NCI-H1092 (cell line): ENCODE measurements around the gene TRAPPC4.
"Not testable (repeated sequence)": the region's sequence is repeated elsewhere in the genome, so short reads cannot be mapped to it uniquely, and the experiment has no call there.

Experiments
- DNase-seq: peaks from one replicate; lab custom pipeline; 2025; lab: John Stamatoyannopoulos, UW

Gene TRAPPC4, protein sequence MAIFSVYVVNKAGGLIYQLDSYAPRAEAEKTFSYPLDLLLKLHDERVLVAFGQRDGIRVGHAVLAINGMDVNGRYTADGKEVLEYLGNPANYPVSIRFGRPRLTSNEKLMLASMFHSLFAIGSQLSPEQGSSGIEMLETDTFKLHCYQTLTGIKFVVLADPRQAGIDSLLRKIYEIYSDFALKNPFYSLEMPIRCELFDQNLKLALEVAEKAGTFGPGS

DNA sequence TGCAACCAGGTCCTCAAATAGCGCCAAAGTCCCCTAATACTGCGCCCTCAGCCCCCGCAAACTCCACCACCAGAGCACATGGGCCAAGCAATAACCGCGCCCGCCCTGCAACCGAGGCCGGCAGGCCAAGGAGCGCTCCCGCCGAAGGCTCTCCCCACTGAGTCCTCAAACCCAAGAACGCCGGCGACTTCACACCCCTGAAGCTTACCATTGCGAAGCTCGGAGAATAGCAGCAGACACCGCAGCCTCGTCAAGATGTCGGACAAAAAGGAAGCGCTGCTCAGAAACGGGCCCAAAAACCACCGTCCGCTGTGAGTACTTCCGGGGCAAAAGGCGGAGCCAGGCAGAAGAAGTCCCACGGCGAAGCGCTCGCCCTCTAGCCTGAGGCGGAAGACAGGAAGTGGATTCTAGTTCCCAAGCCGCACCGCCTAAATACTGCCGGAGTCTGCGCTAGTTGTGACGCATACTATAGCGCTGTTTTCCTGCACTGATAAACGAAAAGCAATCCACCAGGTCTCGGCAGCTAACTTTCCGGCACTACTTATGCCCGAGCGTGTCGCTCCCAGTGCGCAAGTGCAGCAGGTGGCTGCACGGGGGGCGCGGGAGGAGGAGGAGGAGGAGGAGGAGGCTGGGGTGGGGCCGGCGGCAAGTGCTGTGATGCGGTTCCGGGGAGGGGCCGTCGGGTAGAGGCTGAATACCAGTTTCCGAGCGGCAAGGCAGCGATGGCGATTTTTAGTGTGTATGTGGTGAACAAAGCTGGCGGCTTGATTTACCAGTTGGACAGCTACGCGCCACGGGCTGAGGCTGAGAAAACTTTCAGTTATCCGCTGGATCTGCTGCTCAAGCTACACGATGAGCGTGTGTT, at the start of gene TRAPPC4, which contains the start of gene RPS25:
TRAPPC4 (plus strand) TSS at position 693 of the 865 bp plus-strand sequence; CDS start at position 723, 30 bp downstream.
RPS25 (minus strand) TSS at position 270 of the 865 bp plus-strand sequence; CDS start at position 211, 59 bp downstream.
- DNase-seq, result peak; percentile 97

DNA sequence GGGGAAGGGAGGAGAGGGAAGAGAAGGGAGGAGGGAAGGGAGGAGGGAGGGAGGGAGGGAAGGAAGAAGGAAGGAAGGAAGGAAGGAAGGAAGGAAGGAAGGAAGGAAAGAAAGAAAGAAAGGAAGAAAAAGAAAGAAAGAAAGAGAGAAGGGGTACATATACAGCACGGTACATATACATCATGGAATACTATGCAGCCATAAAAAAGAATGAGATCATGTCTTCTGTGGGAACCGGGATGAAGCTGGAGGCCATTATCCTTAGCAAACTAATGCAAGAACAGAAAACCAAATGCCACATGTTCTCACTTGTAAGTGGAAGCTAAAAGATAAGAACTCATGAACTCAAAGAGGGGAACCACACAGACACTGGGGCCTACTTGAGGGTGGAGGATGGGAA, 49.1 kb upstream of the TRAPPC4 start:
- DNase-seq, result not testable (repeated sequence)

DNA sequence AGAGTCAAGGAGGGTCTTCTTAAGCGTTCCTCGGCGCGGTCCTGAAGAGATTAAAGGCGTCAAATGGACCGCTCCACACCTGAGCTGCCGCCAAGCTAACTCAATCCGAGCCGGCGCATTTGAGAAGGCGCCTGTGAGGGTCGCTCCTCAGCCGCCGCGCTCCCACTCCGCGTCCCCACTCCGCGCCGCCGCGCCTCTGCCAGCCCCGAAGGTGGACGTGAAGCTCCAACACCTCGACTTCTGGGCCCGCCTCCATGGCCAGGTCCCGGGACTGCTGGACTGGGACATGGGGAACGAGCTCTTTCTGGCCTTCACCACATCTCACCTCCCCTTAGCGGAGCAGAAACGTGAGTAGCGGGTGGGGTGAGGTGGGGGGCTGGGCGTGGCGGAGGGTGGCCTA, 46.9 kb upstream of the TRAPPC4 start, which contains the start of gene FOXR1:
FOXR1 (plus strand) TSS at position 116 of the 400 bp plus-strand sequence; CDS start at position 287, 171 bp downstream.
- no peak for DNase-seq

DNA sequence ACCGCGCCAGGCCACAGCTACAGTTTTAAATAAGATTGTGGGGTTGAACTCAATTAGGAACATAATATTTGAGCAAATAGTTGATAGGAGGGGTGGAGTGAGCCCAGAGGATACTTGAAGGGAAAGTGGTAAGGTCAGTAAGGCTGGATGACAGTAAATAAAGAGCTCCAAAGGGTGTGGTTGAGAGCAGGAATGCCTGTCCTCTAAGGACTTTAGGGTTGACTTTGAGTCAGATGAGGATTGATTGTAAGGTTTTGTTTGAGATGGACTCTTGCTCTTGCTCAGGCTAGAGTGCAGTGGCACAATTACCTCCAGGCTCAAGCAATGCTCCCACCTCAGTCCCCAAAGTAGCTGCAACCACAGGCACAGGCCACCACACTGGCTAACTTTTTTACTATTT, 44.6 kb upstream of the TRAPPC4 start:
- no peak for DNase-seq

DNA sequence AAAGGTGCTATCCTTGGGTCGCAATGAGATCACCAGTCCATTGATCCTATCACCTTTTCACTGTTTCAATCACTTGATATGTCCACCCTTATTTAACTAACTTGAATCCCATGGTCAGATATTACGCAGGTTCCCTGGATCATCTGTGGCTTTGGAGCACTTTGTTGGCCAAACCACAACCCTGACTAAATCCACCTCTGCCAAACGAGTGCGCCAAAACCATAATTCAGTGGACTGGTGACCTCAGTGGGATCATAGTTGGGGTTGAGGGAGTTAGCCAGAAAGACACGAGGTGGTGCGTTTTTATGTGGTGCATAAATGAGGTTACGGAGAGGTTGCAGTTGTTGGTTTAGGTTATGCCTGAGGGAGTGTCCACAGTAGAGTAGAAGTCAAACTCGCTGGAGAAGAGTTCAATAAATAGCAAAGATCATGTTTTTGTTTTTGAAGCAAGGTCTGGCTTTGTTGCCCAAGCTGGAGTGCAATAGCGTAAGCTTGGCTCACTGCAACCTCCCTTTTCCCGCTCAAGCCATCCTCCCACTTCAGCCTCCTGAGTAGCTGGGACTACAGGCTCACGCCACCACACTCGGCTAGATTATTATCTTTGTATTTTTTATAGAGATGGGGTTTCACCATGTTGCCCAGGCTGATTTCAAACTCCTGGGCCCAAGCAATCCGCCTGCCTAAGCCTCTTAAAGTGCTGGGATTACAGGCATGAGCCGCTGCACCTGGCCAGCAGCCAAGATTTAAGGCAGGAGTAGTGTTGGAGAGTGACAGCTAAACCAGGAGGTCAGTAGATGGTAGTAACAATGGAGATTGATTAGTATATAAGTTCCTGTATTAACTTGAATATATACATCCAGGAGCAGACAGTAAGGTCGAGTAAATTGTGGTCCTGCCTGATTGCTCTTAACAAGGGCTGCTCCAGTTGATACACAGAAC, 42.5 kb upstream of the TRAPPC4 start:
- DNase-seq, result no peak

DNA sequence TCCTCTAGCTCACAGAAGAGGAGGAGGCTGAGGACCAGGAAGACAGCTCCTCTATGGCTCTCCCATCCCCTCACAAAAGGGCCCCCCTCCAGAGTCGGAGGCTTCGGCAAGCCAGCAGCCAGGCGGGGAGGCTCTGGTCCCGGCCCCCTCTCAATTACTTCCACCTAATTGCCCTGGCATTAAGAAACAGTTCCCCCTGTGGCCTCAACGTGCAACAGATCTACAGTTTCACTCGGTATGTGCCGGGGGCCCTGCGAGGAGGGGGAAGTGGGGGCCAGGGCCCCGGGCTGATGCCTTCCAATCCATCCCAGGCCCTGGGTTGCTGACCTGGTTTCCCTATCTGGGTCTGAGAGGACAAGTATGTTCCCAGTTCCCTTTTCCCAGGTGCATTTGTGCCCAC, 39.1 kb upstream of the TRAPPC4 start:
- no peak for DNase-seq

DNA sequence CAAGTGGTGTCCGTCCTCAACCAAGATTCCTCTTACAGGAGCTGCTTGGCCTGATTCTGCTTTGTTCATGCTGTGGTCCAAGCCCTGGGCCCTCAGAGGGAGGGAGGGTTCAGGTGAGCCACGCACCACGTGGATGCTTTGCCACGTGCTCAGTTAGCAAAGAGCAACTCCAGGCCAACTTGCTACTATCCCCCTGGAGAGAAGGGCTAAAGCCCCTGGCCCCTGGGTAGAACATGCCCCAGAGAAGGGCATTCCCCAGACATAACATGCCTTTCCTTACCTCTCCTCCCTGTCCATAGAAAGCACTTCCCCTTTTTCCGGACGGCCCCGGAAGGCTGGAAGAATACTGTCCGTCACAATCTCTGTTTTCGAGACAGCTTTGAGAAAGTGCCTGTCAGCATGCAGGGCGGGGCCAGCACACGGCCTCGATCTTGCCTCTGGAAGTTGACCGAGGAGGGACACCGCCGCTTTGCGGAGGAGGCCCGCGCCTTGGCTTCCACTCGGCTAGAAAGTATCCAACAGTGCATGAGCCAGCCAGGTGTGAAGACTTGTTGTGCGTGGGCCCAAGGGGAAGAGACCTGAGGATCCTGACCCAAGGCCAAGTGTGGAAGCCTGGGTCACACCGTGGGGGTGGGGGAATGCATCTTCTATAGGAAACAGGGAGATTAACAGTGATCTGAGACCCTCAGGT, 38.2 kb upstream of the TRAPPC4 start:
- no peak for DNase-seq

DNA sequence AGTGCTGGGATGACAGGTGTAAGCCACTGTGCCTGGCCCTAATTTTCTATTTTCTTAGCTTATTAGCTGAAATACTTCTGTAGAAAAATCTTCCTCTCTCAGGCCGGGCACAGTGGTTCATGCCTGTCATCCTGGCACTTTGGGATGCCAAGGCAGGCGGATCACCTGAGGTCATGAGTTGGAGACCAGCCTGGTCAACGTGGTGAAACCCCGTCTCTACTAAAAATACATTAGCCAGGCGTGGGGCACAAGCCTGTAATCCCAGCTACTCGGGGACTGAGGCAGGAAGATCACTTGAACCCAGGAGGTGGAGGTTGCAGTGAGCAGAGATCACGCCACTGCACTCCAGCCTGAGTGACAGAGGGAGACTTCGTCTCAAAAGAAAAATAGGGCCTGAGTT, 34.2 kb upstream of the TRAPPC4 start:
- not testable (repeated sequence) for DNase-seq

DNA sequence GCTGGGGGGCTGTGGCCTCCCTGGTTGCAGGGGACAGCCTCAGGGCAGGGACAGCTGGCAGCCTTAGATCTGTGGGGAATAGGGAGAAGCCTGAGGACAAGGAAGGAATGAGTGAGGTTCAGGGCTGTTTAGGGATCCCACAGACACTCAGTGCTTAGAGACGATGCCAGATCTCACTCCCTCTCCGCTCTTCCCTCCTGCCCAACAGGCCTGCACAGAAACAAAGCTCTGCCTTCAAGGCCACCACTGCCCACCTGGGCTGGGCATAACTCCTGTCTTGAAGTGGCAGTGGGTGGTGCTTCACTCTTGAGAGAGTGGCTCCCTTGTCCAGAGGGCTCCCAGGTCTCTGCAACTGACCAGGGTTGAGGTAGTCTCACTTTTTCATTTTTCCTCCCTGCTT, 33.7 kb upstream of the TRAPPC4 start:
- DNase-seq, result no peak

DNA sequence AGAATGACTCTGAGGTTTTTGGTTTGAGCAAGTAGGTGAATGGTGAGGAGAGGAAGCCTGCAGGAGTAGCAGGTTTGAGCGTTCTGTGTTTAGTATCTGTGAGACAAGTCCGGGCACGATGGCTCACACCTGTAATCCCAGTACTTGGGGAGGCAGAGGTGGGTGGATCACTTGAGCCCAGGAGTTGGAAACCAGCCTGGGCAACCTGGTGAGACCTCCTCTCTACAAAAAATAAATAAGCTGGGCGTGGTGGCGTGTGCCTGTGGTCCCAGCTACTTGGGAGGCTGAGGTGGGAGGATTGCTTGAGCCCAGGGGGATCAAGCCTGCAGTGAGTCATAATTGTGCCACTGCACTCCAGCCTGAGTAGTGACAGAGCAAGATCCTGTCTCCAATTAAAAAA, 30.3 kb upstream of the TRAPPC4 start:
- no peak for DNase-seq

DNA sequence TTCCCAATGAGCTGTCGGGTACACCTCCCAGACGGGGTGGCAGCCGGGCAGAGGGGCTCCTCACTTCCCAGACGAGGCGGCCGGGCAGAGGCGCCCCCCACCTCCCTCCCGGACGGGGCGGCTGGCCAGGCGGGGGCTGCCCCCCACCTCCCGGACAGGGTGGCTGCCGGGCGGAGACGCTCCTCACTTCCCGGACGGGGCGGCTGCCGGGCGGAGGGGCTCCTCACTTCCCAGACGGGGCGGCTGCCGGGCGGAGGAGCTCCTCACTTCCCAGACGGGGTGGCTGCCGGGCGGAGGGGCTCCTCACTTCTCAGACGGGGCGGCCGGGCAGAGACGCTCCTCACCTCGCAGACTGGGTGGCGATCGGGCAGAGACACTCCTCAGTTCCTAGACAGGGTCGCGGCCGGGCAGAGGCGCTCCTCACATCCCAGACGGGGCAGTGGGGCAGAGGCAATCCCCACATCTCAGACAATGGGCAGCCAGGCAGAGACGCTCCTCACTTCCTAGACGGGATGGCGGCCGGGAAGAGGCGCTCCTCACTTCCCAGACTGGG, 27.0 kb upstream of the TRAPPC4 start:
- not testable (repeated sequence) for DNase-seq

DNA sequence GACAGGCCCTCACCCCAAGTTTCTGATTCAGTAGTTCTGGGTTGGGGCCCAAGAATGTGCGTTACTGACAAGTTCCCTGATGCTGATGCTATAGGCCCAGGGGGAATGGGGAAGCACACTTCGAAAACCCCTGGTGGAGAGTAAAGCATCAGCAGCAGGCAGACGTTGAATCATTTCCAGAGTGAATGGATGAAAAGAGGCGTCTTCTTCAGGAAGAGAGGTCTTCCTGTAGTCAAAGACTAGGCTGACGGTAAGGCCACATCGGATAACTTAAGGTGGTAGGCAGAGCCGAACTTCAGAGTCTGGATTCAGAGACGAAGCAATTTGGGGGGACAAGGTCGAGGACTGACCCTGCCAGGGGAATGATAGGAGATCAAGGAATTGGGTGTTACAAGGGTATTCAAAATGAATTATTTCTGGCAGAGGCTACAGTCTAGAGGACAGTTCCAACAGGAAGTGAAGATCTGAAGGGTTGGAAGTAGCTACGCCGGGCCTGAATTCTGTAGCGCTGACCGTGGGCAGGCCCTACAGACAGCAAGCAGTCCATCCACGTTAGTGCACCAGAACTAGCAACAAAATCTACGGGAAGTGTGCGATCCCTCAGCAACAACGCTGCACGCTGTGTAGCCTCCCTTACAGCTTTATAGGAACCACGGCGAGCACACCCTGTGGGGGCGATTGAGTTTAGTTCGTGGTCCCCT, 21.5 kb upstream of the TRAPPC4 start:
- DNase-seq, result no peak

DNA sequence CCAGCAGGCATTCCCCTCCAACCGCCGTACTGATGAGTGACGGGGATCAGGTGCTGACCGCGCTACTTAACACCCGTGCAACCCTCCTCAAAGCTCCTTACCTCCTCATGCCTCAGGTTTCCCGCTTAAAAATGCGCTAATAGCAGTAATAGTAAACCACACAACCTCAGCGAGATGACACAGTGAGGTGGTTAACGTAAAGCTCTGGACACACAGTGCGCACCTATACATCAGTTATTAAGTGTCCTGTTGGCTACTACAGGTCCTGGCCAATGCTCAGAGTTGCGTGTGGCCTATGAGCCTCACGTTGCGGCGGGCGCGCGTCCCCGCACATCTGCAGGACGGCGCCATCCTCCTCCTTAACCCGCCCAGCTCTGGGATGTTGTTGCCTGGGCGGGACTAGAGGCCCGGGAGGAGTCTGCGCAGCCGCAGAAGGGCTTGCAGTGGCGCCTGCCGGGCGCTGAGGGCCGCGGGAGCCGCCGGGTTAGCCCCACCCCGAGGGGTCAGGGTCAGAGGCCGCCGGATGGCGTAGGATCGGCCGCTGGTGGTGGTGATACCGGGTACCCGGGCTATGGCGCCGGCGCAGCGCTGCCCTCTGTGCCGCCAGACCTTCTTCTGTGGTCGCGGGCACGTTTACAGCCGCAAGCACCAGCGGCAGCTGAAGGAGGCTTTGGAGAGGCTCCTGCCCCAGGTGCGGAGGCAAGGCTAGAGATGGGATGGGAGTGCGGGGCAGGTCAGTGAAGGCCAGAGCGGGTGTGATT, 20.8 kb upstream of the TRAPPC4 start, which contains the start of gene CENATAC:
CENATAC (plus strand) TSS at position 512 of the 761 bp plus-strand sequence; CDS start at position 572, 60 bp downstream.
- peak; percentile 94 for DNase-seq

DNA sequence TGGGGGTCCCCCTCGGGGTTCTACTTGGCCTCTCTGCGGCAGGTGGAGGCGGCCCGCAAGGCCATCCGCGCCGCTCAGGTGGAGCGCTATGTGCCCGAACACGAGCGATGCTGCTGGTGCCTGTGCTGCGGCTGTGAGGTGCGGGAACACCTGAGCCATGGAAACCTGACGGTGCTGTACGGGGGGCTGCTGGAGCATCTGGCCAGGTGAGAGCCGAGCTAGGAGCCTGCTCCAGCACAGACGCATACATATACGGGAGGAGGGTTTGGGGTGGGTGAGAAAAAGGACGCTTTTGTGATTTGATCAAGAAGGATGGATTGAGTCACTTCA, 20.2 kb upstream of the TRAPPC4 start:
- DNase-seq, result no peak

DNA sequence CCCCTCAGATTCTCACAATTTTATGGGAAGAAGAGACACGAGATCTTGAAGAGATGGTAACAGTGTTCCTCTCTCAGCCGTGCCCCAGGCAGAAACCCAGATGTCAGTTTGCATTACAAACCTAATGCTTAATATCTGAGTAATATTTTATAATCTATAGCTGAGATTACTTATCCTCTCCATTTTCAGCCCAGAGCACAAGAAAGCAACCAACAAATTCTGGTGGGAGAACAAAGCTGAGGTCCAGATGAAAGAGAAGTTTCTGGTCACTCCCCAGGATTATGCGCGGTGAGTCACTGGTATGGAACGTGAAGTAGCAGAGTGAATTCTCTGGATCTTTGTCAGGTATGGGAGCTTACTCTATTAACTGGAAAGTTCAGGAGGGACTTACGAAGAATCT, 19.7 kb upstream of the TRAPPC4 start:
- no peak for DNase-seq

DNA sequence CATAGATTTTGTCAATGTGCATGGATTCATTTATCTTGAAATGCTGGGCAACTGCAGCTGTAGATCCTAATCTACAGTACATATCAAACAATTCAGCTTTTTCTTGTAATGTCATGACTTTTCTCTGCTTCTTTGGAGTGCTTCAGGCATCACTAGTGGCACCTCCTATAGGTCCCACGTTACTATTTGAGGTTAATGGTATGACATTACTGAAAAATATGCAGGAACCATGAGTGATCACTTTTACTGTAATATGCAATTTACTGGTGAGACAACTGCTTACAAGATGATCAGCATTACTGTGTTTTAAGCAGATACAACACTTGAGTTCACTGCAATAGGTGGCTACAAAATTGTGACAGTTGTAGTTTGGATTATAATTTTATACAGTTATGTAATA, 17.7 kb upstream of the TRAPPC4 start:
- DNase-seq, result no peak

DNA sequence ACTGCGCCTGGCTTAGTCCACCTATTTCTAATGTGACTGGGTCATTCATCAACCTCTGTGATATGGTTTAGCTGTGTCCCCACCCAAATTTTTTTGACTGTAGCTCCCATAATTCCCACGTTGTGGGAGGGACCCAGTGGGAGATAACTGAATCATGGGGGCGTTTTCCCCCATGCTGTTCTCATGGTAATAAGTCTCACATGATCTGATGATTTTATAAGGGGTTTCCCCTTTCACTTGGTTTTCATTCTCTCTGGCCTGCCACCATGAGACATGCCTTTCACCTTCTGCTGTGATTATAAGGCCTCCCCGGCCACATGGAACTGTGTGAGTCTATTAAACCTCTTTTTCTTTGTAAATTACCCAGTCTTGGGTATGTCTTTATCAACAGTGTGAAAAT, 11.9 kb upstream of the TRAPPC4 start:
- DNase-seq, result no peak

DNA sequence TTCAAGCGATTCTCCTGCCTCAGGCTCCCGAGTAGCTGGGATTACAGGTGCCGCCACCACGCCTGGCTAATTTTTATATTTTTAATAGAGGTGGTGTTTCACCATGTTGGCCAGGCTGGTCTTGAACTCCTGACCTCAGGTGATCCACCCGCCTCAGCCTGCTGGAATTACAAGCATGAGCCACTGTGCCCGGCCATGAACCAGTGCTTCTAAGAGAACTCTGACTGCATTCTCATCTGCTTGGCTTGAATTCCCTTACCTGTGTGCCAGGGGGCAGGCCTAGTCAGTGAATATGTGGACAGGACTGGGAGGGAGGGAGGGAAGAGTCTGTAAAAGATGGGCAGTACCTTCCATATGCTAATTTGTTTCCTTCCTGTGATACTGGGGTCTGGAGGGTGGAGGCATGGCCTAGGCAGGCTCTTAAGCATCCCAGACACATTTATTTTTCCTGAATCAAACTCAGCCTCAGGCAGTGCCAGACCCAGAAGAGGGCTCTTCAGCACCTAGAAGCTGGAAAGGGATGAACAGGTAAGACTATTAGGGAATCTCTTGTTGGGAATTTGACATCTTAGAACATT, 7.0 kb upstream of the TRAPPC4 start:
- DNase-seq, result no peak

DNA sequence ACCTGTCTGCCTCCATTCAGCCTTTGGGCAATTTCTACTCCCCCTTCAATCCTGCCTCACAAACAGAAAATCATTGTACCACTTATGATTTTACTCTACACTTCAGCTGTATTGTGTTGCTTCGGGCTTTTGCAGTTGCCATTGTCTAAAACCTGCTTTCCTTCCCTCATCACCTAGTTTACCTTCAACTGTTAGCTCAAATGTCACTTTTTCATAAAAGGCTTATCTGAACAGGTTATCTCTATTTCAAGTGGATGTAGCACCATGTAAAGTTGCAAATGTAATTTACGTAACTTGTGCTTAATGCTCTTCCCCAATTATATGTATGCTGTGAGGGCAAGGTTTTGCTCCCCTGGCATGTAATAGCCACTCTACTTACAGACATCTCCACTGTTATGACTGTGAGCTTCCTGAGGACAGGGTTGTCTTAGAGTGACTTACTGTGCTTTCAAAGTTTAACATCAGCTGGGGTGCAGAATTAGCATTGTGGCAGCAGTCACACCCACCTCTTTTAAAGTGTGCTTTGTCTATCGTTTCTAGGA, 5.9 kb upstream of the TRAPPC4 start:
- DNase-seq, result no peak
